Activated T-helper 1 cell treated with Interleukin-2 at 50 U/mL for 16 hours (primary cell): ENCODE data around the gene SEMA6D.
"Not testable (repeated sequence)": the region's sequence is repeated elsewhere in the genome, so short reads cannot be mapped to it uniquely, and the experiment has no call there.

Experiments used
- DNase-seq: peaks from one replicate; pipeline ENCODE4 v3.0.0-alpha.2; 2020; ENCODE audit warnings: low read depth

SEMA6D gene

GRCh38 chr15:47716516-47716915 lies 789 bp upstream of the SEMA6D start:
- no peak for DNase-seq

GRCh38 chr15:47718497-47719437 lies 1.5 kb downstream of the SEMA6D start:
- DNase-seq: no peak

- DNase-seq: no peak
Observed at GRCh38 chr15:47719730-47720129, 2.4 kb downstream of the SEMA6D start.

GRCh38 chr15:47720555-47720954 lies 3.2 kb downstream of the SEMA6D start:
- no peak for DNase-seq

DNA sequence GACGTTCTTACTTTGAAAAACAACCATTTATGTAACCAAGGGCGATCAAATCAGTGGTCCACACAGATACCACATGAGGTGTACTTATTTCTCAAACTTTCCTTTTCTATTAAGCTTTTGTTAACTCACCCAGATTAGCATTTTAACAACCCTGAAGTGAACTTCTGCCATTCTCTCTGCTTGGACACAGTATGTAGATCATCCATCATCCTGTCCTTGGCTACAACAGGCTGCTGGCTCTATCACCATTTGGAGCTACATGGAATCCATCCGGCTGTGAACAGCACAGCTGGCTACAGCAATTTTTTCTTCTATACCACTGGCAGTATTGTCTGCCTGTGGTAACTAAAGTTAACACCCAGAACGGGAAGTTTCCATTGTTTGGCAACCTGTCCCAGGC lies 4.4 kb downstream of the SEMA6D start:
- no peak for DNase-seq

GRCh38 chr15:47724346-47724745 lies 7.0 kb downstream of the SEMA6D start:
- no peak for DNase-seq

- no peak for DNase-seq
Observed at GRCh38 chr15:47725051-47725450, 7.7 kb downstream of the SEMA6D start.

DNA sequence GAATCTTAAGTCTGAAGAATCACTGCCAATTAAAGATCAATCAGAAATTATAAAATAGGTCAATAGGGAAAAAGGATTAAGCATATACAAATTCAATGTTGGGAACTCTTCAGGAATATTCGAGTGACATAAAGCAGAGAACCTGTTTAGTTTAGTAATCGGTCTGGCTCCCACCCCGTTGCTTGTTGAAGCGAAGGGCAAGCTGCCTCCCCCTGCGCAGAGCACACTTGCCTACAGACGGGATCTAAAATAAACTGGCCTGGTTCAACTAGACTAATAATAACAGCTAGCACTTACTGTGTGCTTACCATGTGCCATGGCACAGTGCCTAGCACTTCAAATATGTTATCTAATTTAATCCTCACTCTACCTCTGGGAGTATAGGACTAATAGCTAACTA lies 8.6 kb downstream of the SEMA6D start:
- DNase-seq: no peak

- no peak for DNase-seq
Observed at GRCh38 chr15:47726399-47726823, 9.1 kb downstream of the SEMA6D start.

- DNase-seq: no peak
Observed at GRCh38 chr15:47727137-47727536, 9.8 kb downstream of the SEMA6D start.

- no peak for DNase-seq
Observed at GRCh38 chr15:47727676-47728075, 10.4 kb downstream of the SEMA6D start.

- no peak for DNase-seq
Observed at GRCh38 chr15:47728426-47728825, 11.1 kb downstream of the SEMA6D start.

- no peak for DNase-seq
Observed at GRCh38 chr15:47728886-47729285, 11.6 kb downstream of the SEMA6D start.

DNA sequence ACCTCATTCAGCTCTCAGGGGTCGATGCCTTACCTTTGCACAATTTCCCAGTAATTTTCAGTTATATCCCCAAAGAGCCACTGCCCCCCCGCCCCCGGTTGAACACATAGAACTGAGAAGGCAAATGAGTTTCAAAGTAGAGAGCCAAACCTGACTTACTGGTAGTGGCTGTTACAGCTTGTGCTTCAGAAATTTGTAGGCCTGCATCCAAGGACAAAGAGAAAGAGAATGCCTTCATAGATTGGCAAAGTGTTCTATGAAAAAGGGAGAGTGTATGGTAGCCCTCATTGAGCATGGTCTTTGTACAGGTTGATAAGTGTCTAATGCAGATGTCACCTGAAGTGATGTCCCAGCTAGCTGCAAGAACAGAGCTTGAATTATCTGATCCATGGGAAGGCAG lies 13.9 kb downstream of the SEMA6D start:
- no peak for DNase-seq

DNA sequence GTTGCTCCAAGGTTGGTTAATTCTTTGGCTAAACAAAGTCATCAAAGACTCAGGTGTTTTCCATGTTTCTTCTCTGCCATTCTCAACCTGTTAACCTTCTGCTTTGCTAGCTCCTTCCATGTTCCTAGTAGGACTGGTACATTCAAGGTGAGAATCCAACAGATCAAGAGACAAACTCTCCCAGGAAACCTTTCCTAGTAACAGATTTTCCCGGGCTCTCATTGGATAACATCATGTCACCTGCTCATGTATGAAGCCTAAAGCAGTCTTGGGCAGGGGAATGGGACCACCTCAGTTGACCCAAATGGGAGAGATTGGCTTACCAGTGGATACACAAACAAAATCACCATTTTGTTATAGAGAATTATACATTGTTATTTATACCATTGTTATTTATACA lies 14.9 kb downstream of the SEMA6D start:
- DNase-seq: no peak

DNA sequence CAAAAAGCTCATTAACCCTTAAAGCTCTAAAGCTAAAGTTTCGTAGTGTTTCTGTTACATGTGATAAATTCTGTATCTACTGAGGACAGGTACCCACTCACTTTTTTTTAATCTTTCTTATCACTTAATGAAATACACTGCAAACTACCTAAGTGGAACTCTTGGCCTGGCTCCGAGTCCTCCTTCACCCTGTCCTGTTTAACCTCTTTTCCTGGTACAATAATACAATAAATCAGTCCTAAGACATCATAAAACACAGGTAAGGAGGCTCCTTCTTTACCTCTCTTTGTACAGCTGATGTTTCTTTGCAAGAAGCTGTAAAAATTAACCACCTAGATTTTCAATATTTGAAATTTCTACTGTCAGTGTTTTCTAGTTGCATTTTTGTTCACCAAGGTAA lies 15.8 kb downstream of the SEMA6D start:
- no peak for DNase-seq

DNA sequence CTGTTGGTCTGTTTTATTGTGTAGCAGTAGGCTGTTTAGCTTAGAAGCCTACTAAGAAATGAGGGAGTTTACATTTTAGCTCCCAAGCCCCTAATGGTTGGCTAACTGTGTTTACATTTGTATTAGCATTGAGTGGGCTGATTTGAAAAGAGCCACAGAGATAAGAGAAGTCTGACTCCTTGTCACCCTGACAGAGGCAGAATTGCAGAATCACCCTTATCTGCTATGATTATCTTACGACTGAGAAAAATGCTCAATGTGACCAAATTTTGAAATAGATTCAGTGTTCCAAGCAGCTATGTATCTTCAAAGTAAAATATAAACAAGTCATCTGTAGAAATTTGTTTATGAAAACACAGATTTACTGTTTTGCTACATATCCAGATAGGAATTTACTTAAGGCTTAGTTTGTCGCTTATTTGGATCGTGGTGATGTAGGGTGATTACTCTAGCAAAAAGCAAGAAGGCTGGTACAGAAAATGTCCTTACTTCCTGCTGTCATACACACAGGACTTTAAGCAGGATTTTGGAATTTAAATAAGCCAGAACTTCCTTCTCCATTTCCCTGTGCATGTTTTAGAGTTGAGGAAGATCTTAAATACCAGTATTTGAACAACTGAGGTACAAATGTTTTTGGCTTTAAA lies 19.0 kb downstream of the SEMA6D start:
- DNase-seq: no peak

GRCh38 chr15:47737477-47737876 lies 20.2 kb downstream of the SEMA6D start:
- DNase-seq: no peak

DNA sequence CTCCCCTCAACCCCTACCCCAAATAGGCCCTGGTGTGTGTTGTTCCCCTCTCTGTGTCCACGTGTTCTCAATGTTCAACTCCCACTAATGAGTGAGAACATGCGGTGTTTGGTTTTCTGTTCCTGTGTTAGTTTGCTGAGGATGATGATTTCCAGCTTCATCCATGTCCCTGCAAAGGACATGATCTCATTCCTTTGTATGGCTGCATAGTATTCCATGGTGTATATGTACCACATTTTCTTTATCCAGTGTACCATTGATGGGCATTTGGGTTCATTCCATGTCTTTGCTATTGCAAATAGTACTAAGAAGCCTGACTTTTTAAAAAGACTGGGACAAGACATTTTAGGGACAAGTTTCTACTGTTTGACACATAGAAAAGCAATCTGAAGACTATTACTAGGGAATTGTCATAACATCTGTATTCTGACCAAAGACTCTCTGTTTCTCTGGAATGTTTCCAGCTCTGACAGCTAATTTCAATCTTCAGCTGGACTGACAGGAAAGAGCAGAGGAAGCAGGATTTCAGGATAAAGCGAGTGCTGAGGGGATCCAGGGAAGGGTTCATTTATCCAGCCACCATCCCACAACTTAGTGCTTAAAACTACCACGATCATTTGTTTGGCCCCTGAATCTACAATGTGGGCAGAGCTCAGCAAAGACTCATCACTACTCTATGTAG lies 21.0 kb downstream of the SEMA6D start:
- not testable (repeated sequence) for DNase-seq

DNA sequence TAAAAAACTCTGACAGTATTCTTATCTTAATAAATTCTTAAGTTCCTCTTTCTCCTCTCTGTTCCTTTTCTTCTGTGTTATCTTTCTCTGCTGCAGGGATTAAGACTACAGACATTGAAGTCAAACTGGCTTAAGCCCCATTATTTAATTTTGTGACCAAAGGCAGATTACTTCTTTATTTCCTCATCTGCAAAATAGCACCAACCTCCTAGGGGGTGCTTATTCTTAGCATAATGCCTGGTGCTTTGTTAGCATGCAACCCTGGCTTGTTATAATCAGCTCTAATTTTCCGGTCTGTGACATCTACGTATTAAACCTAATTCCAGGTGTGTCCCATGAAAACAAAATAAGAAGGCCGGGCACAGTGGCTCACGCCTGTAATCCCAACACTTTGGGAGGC lies 23.8 kb downstream of the SEMA6D start:
- DNase-seq: no peak

DNA sequence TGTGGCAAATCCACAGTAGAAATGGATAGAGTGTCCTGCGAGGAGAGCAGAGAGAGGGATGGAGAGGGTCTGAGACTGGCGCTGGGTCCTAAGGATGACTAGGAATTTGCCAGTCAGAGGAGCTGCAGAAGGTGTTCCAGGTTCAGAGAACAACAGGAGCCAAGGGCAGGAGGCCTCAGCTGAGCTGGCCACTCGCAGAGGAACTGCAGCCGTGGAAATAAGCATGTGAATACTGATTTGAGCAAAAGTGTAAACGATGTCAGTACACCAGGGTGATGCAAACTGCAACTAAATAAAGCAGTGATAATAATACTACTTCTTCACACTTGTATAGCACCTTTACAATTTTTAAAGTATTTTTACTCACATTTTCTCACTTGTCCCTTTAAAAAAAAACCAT lies 24.6 kb downstream of the SEMA6D start:
- no peak for DNase-seq

DNA sequence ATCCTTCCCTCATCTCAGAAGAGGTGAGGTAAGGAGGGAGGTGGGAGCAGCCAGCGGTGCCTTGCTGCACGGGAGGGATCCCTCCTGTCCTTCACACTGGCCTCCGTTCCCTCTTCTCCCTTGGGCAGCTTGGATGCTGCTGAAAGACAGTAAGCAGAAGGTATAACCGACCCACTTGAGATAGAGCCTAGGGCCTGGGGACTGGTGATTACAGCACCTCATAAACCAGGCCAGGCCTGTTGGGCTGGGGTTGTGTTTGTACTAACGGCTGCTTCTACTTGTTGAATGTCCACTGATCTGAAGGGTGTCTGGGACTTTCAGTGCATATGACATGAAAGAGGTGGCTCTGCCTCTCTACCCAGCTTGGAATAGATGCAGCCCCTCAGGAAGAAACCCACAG lies 25.0 kb downstream of the SEMA6D start:
- no peak for DNase-seq

DNA sequence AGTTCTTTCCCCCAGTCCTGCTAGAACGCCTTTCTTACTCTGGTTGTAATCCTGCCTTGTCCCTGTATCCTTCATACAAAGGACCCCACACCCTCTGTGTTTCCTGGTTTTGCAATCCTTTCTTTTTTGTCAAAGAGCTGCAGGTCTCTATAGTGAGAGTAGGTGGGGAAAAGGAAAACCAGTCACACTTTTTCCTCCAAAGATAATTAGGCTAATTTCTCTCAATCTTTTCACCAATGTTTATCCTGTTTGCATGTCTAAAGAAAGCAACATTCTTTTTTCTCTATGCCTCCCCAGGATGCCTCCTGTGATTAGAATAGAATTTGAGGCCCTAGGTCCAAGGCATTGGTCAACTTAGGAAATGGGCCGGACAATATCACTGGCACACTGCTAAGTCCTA lies 25.4 kb downstream of the SEMA6D start:
- no peak for DNase-seq
